HG03280 (cell line): ENCODE data around the gene B4GALNT3.

Source experiments
- ATAC-seq: cut with Tn5 transposase; IDR thresholded peaks from one replicate; pipeline ENCODE4 v1.9.1; 2021; ENCODE audit warnings: mild to moderate bottlenecking, moderate library complexity; ENCODE audit not compliant: unreplicated experiment

B4GALNT3 gene

GRCh38 chr12:467591-467990 lies 7.9 kb downstream of the B4GALNT3 start:
- ATAC-seq = no peak

- ATAC-seq = no peak
Observed at GRCh38 chr12:468671-469389, 9.1 kb downstream of the B4GALNT3 start.

GRCh38 chr12:470133-470532 lies 10.4 kb downstream of the B4GALNT3 start:
- no peak for ATAC-seq

GRCh38 chr12:473198-473597 lies 13.5 kb downstream of the B4GALNT3 start:
- no peak for ATAC-seq

GRCh38 chr12:473863-474577 lies 14.3 kb downstream of the B4GALNT3 start:
- ATAC-seq = no peak

- no peak for ATAC-seq
Observed at GRCh38 chr12:475286-475685, 15.5 kb downstream of the B4GALNT3 start.

- ATAC-seq = no peak
Observed at GRCh38 chr12:479161-479560, 19.4 kb downstream of the B4GALNT3 start.

GRCh38 chr12:480831-481816 lies 21.4 kb downstream of the B4GALNT3 start:
- ATAC-seq = no peak

- no peak for ATAC-seq
Observed at GRCh38 chr12:482061-482460, 22.3 kb downstream of the B4GALNT3 start.

GRCh38 chr12:484096-484495 lies 24.4 kb downstream of the B4GALNT3 start:
- ATAC-seq = no peak

- no peak for ATAC-seq
Observed at GRCh38 chr12:490260-490659, 30.5 kb downstream of the B4GALNT3 start.

- ATAC-seq = no peak
Observed at GRCh38 chr12:495466-495865, 35.7 kb downstream of the B4GALNT3 start.

- ATAC-seq = no peak
Observed at GRCh38 chr12:496736-497135, 37.0 kb downstream of the B4GALNT3 start.

- no peak for ATAC-seq
Observed at GRCh38 chr12:497501-498160, 37.9 kb downstream of the B4GALNT3 start.

GRCh38 chr12:499837-500458 lies 40.2 kb downstream of the B4GALNT3 start:
- ATAC-seq = no peak

GRCh38 chr12:501722-502447 lies 42.1 kb downstream of the B4GALNT3 start:
- no peak for ATAC-seq

GRCh38 chr12:503111-503761 lies 43.5 kb downstream of the B4GALNT3 start:
- ATAC-seq = no peak

- no peak for ATAC-seq
Observed at GRCh38 chr12:505221-505620, 45.5 kb downstream of the B4GALNT3 start.

- no peak for ATAC-seq
Observed at GRCh38 chr12:507391-507796, 47.7 kb downstream of the B4GALNT3 start.
